Right cardiac atrium (tissue), 5 donors: ENCODE data around the gene FBXO38. TPM values are rescaled to one million over a fixed set of nuclear protein-coding genes. Genes with fewer than 3 reads are reported as not detected.

Experiments used
- ATAC-seq, 2 donors: fragments of 200-7000 bp; cut with Tn5 transposase; one replicate each; pipeline versions ENCODE4 v1.8.0 to v1.9.1; 2020; ENCODE audit warnings: moderate library complexity in 2 of 2, mild to moderate bottlenecking in 1 of 2
- DNase-seq, 3 donors: peaks; one replicate each; pipeline ENCODE4 v3.0.0-alpha.2; 2020
- H3K27ac ChIP-seq: one replicate; pipeline ENCODE4 v1.5.1; 2013; ENCODE audit warnings: mild to moderate bottlenecking, low read length, control low read depth, moderate library complexity
- H3K27me3 ChIP-seq: one replicate; pipeline ENCODE4 v1.6.1; 2013; ENCODE audit not compliant: control insufficient read depth, insufficient read depth
- H3K4me1 ChIP-seq: one replicate; pipeline ENCODE4 v1.6.1; 2013; ENCODE audit warnings: low read length; ENCODE audit not compliant: control insufficient read depth, insufficient read depth
- H3K4me3 ChIP-seq: one replicate; pipeline ENCODE4 v1.5.1; 2013; ENCODE audit warnings: low read length, control low read depth
- H3K9me3 ChIP-seq: one replicate; pipeline ENCODE4 v1.6.1; 2013; ENCODE audit warnings: low read length; ENCODE audit not compliant: control insufficient read depth
- WGBS: extraction: QIAGEN DNeasy Blood & Tissue Kit; methylation state at CpG from one replicate; pipeline ENCODE4 v1.1.7; 2013; 5-methylcytosine and 5-hydroxymethylcytosine counted together
- intact Hi-C, 4 donors: fragments of 100-400 bp; cut with DNase I; formaldehyde crosslinking; loops; one replicate each; pipeline versions ENCODE4 v1.11.0 to v1.14.0; 2022 to 2023
- polyA plus RNA-seq: library from polyadenylated mRNA; stranded (reverse); fragments of 200-250 nt; gene quantifications from one replicate; pipeline ENCODE4 v1.2.3, GENCODE V29; 2013
- total RNA-seq, 4 donors: library from RNA; stranded (reverse); fragmentation: NEBNext Ultra II Directional; extraction: Animal tissue kit (Norgen Biotek cat#: 25700); gene quantifications; one replicate each; pipeline ENCODE4 v1.2.1, GENCODE V29; 2021
- donor health status: healthy with polysubstance abuse.
- donor health status: DM: no; HTN: yes; CAD: no.
- donor health status: DM: no; HTN: no; CAD: no.
- donor health status: DM: no; HTN: yes; CAD: no; lungs with severe emphysema.
- donor health status: DM: yes; HTN: yes; CAD: no.

The FBXO38 gene
- total and polyA plus RNA-seq, 5 donors, result 17.0 to 44.2 (median 42.5) TPM

GRCh38 chr5:148403344-148403743 is 19.6 kb downstream of the FBXO38 start:
- Histone ChIP-seq H3K9me3 (no peaks in the 10 kb centered on the region), H3K27me3 (no peaks in the 10 kb centered on the region), H3K4me1 (no peaks in the 10 kb centered on the region), H3K27ac (no peak overlapping the region), H3K4me3 (no peak overlapping the region)
- intact Hi-C loops, result no loop called here
- peak; percentile 51 to 61 for ATAC-seq
- no peak for DNase-seq

GRCh38 chr5:148406406-148406805 is 22.6 kb downstream of the FBXO38 start:
- WGBS, result 63% methylated on average over 3 of the region's 3 CpGs
- DNase-seq, result no peak
- intact Hi-C loops, result no loop called here
- Histone ChIP-seq H3K4me1 (no peaks in the 10 kb centered on the region), H3K9me3 (no peaks in the 10 kb centered on the region), H3K4me3 (no peak overlapping the region), H3K27ac (no peak overlapping the region), H3K27me3 (no peaks in the 10 kb centered on the region)
- no peak for ATAC-seq

DNA sequence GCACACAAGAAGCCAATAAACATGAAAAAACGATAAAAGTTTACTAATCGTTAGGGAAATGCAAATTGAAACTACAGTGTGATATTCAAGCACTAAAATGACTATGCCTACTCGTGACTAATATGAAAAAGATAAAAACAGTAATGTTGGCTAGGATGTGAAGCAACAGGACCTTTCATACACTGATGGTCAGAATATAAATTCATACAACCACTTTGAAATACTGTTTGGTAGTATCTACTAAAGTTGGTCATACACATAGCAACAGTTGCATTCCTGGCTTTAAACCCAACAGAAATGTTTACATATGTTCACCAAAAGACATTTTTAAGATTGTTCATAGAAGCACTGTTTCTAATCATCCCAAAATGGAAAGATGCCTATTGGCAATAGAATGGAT is 24.3 kb downstream of the FBXO38 start:
- intact Hi-C loops, result no loop called here
- no peak overlapping the region for H3K4me3 ChIP-seq
- ATAC-seq (no peak), DNase-seq (no peak)
- no peak overlapping the region for H3K27ac ChIP-seq
- WGBS, result 74% methylated on average over 3 of the region's 3 CpGs
- H3K27me3 ChIP-seq, result no peaks in the 10 kb centered on the region
- H3K4me1 ChIP-seq, result no peaks in the 10 kb centered on the region
- no peaks in the 10 kb centered on the region for H3K9me3 ChIP-seq

GRCh38 chr5:148412124-148412523 is 28.4 kb downstream of the FBXO38 start:
- peaks cover 1% of the 10 kb centered on the region for H3K4me1 ChIP-seq
- H3K9me3 ChIP-seq, result no peaks in the 10 kb centered on the region
- intact Hi-C loops, result no loop called here
- ATAC-seq (no peak), DNase-seq (no peak)
- H3K4me3 ChIP-seq, result no peak overlapping the region
- H3K27ac ChIP-seq, result no peak overlapping the region
- H3K27me3 ChIP-seq, result no peaks in the 10 kb centered on the region
- WGBS, result 81% methylated on average over 2 of the region's 2 CpGs

- intact Hi-C loops, result no loop called here
- Histone ChIP-seq H3K4me1 (peaks cover 1% of the 10 kb centered on the region), H3K27me3 (no peaks in the 10 kb centered on the region), H3K4me3 (no peak overlapping the region), H3K27ac (peak overlapping the region; percentile 12), H3K9me3 (no peaks in the 10 kb centered on the region)
- DNase-seq, result no peak
- 65% methylated on average over 4 of the region's 4 CpGs for WGBS
- ATAC-seq, result peak; percentile 73 to 88
Observed at GRCh38 chr5:148414833-148415232, 31.1 kb downstream of the FBXO38 start.

DNA sequence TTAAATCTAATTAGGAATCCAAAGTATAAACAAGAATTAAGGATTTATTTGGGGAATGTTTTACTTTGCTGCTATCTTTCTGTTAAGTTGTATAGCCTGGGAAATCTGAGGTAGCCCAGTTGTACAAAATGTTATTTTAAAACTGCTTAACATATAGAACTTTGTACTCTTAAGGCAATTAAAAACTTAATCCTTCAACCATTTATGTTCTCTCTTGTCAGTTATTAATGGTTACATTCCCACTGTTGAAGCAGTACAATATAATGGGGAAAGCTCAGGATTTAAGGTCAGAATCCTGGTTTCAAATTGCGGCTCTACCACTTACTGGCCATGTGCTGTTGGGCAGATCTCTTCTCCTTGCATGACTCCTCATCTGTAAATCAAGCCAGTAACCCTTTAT is 32.7 kb downstream of the FBXO38 start:
- ATAC-seq (no peak), DNase-seq (no peak)
- Histone ChIP-seq H3K4me3 (no peak overlapping the region), H3K27me3 (no peaks in the 10 kb centered on the region), H3K27ac (peak overlapping the region; percentile 17), H3K9me3 (no peaks in the 10 kb centered on the region), H3K4me1 (peaks cover 1% of the 10 kb centered on the region)
- intact Hi-C loops, result no loop called here
- WGBS, result 69% methylated on average over 1 of the region's 1 CpG

GRCh38 chr5:148416921-148417320 is 33.2 kb downstream of the FBXO38 start:
- H3K27ac ChIP-seq, result peak overlapping the region; percentile 78
- no peak for DNase-seq
- H3K4me1 ChIP-seq, result peaks cover 1% of the 10 kb centered on the region
- WGBS, result 65% methylated on average over 7 of the region's 7 CpGs
- intact Hi-C loops, result no loop called here
- H3K4me3 ChIP-seq, result no peak overlapping the region
- H3K27me3 ChIP-seq, result no peaks in the 10 kb centered on the region
- peak in 1 of 2 donors; percentile 72 for ATAC-seq
- H3K9me3 ChIP-seq, result no peaks in the 10 kb centered on the region

DNA sequence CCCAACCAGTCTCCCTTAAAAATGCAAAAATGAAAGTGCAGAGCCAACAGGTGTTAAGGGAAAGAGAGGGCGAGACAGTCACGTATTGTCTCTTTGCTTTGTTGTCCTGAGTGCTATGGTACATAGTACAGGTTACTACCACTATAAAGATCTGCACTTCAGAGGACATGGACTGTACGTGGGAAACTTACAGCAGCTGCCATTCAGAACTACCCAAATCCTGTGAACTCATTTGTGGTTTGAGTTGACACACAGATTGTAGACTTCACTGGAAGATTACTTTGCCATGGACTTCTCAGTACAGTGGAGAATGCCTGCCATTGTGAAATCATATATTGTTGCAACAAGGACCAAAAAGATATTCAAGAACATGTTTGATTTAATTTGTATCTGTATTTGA is 34.8 kb downstream of the FBXO38 start:
- WGBS, result 81% methylated on average over 3 of the region's 3 CpGs
- Histone ChIP-seq H3K4me3 (no peak overlapping the region), H3K9me3 (no peaks in the 10 kb centered on the region), H3K27me3 (no peaks in the 10 kb centered on the region), H3K27ac (no peak overlapping the region), H3K4me1 (peaks cover 1% of the 10 kb centered on the region)
- DNase-seq (no peak), ATAC-seq (peak in 1 of 2 donors; percentile 20)
- intact Hi-C loops, result no loop called here

DNA sequence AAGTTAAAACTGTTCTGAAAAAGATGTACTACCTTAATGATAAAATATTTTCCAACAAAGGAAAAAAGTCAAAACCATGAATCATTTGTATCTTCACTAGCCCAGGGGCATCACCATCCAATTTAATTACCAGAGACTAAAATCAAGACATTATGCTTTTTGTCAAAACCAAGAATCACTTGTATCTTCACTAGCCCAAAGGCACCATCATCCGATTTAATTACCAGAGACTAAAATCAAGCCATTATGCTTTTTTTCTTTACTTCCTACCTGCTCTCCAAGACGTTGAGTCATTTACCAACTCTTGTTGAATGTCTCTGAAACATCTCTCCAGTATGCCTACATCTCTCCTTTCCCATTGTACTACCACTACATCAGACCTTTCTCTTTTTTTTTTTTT is 37.9 kb downstream of the FBXO38 start:
- no peak overlapping the region for H3K4me3 ChIP-seq
- intact Hi-C loops, result no loop called here
- 84% methylated on average over 2 of the region's 2 CpGs for WGBS
- H3K27me3 ChIP-seq, result no peaks in the 10 kb centered on the region
- H3K9me3 ChIP-seq, result no peaks in the 10 kb centered on the region
- peaks cover 2% of the 10 kb centered on the region for H3K4me1 ChIP-seq
- ATAC-seq (no peak), DNase-seq (no peak)
- H3K27ac ChIP-seq, result no peak overlapping the region

DNA sequence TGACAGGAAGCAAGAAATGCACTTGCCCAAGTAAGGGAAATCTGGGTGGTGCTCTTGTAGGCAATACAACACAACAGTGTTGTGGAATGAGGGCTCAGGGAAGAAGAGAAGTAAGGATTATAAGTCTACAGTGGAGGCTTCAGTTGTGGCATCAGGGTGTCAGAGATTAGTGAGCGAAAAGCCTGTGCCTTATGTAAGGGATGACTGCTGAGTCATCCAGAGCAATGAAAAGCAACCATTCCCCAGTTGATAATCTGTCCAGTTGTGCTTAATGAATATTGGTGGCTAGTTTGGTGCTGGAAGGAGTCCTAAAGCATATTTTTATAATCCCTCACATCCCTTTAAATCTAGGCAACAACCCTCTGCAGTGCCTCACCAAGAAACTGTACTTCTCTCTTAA is 42.0 kb downstream of the FBXO38 start:
- intact Hi-C loops, result no loop called here
- WGBS, result 73% methylated on average over 1 of the region's 1 CpG
- ATAC-seq, result peak; percentile 33 to 34
- Histone ChIP-seq H3K27ac (no peak overlapping the region), H3K9me3 (no peaks in the 10 kb centered on the region), H3K4me3 (no peak overlapping the region), H3K27me3 (no peaks in the 10 kb centered on the region), H3K4me1 (peaks cover 2% of the 10 kb centered on the region)
- no peak for DNase-seq

DNA sequence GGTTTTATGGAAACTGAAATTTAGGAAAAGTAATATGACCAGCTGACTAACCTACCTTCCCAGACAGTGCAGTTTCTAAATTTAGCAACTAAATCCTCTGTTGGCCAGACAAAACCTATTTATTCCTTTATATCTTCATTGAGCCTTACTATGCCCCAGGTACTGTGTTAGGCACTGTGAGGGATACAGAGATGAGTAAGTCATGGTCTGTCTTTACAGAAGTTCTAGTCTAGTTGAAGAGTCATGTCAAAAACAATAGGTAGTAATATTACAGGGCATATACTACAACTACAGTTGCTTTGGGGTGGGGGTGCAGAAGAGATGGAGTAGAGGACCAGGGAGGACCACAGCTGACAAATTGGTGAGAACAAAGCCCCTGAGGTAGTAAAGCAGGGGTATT is 42.8 kb downstream of the FBXO38 start:
- intact Hi-C loops, result no loop called here
- no peaks in the 10 kb centered on the region for H3K27me3 ChIP-seq
- H3K4me3 ChIP-seq, result no peak overlapping the region
- H3K9me3 ChIP-seq, result no peaks in the 10 kb centered on the region
- ATAC-seq (no peak), DNase-seq (no peak)
- H3K27ac ChIP-seq, result no peak overlapping the region
- H3K4me1 ChIP-seq, result peaks cover 2% of the 10 kb centered on the region

DNA sequence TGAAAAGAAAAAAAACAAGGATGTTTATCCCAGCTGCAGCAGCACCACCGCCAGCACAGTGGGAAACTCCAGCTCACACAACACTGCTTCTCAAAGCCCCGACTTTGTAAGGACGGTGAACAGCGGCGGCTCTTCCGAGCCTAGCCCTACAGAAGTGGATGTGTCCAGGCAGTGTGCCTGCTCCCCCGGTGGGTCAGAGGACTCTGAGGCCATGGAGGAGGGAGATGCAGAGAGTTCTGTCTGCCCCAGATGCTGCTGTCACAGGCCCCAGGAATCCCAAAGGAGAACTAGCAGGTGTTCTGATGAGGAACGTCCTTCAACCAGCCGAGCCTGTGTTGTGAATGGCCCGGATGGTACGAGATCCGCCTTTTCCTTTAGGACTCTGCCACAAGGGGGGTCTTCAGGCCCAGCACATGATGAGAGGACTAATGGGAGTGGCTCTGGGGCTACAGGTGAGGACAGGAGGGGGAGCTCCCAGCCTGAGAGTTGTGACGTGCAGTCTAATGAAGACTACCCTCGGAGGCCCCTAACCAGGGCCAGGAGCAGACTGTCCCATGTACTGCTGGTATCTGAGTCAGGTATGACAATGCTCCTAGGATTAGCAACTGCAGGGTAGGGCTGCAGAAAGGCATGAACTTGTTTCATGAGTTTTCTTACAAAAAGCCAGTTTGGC is 43.7 kb downstream of the FBXO38 start:
- Histone ChIP-seq H3K27me3 (no peaks in the 10 kb centered on the region), H3K27ac (no peak overlapping the region), H3K9me3 (no peaks in the 10 kb centered on the region), H3K4me1 (peaks cover 2% of the 10 kb centered on the region), H3K4me3 (no peak overlapping the region)
- peak in 2 of 3 donors; percentile 9 to 23 for DNase-seq
- WGBS, result 76% methylated on average over 14 of the region's 14 CpGs
- peak; percentile 47 to 49 for ATAC-seq
- intact Hi-C loops, result no loop called here
